GM18517 (cell line): ENCODE data around the gene TUBGCP6.
"Not testable (repeated sequence)": the region's sequence is repeated elsewhere in the genome, so short reads cannot be mapped to it uniquely, and the experiment has no call there.

Source experiments
- ATAC-seq: cut with Tn5 transposase; IDR thresholded peaks from one replicate; pipeline ENCODE4 v1.9.1; 2021; ENCODE audit warnings: mild to moderate bottlenecking, moderate library complexity; ENCODE audit not compliant: unreplicated experiment

TUBGCP6 gene

DNA sequence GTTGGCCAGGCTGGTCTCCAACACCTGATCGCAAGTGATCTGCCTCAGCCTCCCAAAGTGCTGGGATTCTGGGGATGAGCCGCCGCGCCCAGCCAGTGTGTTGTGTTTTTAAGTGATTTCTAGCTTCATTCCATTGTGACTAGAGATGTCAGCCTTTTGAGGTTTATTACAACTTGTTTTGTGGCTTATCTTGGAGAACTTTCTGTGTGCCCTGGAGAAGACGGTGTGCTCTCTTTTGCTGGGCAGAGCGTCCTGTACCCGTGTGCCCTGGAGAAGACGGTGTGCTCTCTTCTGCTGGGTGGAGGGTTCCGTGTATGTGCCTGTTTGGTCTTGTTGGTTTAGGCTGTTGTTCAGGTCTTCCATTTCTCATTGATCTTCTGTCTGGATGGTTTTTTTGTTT lies 31.6 kb downstream of the TUBGCP6 start:
- no peak for ATAC-seq

DNA sequence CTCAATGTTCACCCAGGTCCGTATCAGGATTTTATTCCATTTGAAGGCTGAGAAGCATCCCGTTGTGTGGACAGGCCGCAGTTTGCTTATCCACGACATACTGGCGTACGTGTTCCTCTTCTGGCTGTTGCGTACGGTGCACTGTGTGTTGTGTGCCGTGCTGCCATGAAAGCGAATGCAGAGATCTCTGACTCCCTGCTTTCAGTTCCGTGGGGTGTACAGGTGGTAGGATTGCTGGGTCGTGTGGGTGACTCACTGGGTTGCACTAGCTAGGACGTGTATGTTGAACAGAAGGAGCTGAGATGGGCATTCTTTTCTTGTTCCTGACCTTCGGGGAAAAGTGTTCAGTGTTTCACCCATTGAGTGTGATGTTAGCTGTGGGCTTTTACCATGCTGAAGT lies 33.7 kb downstream of the TUBGCP6 start:
- ATAC-seq, result no peak

DNA sequence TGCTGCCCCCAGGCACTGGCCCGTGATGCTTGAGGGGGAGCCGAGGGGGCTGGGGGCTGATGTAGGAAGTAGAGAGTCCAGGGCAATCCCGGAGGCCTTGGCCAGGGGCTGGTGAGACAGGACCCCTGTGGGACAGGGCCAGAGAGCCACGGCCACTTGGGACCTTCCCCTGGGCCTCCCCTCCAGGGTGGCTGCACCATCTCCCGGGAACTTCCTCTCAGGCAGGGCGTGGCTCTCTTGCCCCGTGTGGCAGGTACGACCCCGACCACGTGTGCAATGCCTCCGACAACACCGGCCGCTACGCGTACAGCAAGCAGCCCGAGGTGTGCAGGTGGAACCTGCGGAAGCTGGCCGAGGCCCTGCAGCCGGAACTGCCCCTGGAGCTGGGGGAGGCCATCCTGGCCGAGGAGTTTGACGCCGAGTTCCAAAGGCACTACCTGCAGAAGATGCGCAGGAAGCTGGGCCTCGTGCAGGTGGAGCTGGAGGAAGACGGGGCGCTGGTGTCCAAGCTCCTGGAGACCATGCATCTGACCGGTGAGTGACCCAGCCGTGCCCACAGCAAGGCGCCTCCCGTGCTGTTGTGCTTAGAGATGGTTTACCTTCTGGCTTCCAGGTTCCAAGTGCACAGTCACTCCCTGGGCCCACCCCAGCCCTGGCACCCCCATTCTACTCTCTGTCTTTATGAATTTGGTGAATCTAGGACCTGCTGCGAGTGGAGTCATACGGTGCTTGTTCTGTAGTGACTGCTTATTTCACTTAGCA lies 34.3 kb downstream of the TUBGCP6 start:
- no peak for ATAC-seq

DNA sequence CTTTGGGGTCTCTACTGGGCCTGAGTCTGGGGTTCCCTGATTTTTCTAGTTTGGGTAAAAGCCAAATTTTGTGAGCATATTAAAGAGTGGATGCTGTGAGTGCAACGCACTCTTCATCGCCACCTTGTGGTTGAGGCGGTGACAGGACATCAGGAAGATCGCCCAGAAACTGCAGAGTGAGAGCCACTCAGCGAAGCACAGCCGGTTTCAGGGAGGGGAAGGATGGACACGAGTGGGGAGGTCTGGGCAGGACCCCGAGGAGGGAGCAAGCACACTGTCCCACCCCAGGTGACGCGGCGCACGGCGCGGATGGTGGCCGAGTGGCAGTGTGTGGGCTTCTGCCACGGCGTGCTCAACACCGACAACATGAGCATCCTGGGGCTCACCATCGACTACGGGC lies 34.9 kb downstream of the TUBGCP6 start:
- no peak for ATAC-seq

DNA sequence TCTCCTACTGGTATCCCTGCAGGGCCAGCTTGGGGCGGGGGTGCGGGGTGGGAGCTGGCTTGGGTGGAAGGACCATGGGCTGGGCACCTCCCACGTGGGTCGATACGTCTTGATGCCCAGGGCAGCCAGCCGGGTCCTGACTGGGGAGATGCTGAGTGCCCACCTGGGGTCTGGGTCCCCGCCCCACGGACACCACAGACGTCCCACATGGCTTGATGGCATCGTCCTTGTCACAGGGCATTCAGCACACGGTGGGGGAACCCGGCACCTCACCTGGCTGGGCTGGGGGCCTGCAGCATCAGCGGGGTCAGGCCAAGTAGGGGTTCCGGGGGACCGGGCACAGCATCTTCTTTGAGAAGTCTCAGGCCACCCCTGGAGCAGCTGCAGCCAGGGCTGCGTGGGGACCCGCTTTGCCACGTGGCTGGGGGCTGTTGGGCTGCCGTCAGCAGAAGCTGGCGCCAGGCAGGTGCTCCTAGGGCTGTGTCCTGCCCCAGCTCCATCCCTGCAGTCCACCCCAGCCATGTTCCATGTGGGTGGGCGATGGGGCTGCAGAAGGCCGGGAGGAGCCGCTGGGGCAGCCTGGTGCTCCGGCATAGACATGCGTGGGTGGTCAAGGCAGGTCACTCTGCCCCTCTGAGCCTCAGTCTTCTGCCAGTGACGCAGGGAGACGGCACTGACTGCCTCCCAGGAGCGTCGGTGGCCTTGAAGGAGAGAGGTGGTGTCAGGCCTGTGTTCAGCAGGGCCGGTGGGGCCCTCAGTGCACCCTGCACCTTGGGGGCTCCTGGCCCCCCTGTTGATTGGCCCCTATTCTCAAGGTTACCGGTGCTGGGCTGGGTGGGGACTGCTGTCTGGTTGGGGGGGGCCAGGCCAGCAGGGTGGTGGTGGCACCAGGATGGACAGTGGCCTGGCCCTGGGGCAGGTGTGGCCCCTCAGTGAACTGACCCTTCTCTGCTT lies 35.6 kb downstream of the TUBGCP6 start:
- ATAC-seq, result no peak

DNA sequence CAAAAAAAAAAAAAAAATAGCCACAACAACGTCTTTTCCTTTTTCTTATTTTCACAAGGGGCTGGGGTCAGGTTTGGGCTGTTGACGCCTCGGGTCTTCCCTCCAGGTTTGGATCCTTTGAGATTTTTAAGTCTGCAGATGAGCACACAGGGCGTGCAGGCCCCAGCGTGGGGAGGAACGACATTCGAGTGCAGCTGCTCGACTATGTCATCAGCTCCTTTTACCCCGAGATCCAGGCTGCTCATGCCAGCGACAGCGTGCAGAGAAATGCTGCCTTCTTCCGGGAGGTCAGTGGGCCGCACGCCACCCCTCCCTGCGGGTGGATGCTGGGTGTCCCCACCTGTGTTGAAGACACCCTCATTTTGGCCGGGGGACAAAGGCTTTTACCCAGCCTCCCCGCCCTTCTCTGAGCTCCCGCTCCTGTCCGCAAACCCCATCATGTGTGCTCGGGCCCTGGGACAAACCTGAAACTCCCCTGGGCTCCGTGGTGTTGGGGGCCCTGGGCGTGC lies 36.3 kb downstream of the TUBGCP6 start:
- no peak for ATAC-seq

DNA sequence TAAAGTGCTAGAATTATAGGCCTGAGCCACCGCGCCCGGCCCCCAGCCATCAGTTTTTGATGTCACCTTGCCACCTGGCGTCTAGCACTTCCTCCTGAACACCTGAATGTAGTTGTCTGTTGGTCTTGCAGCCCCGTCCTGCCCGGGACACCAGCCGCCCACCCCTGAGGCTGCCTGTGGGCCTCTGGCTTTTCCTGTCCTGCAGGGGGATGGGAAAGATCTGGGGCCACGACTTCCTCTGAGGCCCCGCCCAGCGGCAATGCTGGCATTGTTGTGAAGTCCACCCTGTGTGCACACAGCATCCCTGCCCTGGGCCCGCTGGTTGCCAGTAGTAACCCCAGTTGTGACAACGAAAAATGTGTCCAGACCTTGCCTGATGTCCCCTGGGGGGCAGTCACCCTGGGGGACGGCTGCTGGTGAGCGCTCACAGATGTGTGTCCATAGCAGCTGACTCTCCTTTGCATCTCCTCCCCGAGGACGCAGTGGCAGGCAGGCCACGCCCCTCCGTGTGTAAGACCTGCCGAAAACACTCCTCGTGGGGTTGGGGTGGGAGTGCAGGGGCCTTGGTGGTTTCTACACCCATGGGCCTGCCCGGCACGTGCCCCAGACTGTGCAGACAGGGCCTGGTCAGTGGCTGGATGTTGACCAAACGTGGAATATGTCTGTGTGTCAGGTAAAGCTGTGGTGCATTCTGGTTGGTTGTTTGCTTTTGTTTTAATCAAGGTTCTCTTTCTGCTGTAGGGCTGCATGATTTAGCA lies 37.3 kb downstream of the TUBGCP6 start:
- ATAC-seq, result no peak

DNA sequence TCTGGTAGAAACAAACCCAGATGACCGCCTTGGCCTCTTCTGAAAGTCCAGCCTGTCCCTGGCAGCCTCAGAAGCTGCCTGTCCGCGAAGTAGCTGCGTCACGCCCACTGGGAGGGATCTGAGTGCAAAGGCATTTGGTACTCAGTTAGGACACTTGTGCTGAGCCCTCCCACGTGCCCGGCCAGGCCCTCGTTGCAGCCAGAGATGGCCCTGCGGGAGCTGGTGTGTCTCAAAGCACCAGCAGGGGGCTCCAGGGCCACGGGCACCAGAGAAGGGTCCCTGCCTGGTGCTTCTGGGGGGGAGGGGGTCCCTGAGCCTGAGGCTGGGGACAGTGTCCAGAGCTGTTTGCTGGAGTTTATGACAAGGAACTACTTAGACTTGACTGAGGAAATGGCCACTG lies 38.2 kb downstream of the TUBGCP6 start:
- no peak for ATAC-seq

DNA sequence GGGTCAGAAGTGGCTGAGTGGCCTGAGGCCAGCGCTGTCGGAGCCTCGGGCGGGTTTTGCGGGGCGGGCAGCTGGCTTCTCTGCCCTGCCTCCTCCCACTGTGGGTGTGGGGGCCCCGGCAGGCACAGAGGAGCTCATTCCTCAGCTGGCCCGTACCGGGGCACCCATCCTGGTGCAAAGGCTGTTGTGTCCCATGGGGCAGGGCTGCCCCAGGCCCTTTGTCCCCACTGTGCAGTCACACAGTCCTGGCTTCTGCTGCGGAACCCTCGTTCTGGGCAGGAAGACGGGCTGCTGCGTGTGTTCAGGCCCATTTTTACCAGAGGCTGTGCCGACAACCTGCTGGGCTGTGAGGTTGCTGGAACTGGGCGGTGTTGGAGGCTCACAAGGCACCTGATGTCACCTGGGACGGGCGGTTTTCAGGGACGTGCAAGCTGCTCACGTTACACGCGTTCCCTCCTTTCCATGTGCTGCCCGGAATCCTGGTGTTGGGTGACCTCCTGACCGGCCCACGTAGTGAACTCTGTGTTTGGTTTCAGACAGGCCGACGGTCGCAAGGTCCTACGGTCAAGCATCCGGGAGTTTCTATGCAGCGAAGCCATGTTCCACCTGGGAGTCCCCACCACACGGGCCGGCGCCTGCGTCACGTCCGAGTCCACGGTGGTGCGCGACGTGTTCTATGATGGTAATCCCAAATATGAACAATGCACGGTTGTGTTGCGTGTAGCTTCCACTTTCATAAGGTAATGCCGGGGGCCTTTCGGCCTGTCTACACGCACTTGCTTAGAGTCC lies 38.8 kb downstream of the TUBGCP6 start:
- ATAC-seq, result no peak

DNA sequence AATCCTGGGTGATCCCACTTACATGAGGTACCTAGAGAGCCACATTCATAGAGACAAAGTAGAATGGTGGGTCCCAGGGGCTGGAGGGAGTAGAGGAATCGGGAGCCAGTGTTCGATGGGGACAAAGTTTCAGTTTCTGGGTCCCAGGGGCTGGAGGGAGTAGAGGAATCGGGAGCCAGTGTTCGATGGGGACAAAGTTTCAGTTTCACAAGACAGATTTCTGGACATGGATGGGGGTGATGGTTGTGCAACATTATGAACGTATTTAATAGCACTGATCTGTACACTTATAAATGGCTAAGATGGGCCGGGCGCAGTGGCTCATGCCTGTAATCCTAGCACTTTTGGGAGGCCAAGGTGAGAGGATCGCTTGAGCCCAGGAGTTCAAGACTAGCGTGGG lies 39.8 kb downstream of the TUBGCP6 start:
- not testable (repeated sequence) for ATAC-seq

DNA sequence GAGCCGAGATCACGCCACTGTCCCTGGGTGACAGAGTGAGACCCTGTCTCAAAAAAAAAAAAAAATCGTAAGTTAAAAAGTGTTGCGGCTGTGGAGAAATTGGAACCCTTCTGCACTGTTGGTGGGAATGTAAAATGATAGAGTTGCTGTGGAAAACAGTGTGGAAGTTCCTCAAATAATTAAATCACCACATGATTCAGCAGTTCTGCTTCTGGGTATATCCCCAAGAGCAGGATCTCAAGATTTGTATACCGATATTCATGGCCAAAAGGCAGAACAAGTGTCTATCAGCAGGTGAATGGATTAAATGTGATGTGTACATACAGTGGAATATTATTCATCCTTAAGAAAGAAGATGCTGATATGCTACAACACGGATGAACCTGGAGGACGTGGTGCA lies 40.3 kb downstream of the TUBGCP6 start:
- ATAC-seq, result no peak

DNA sequence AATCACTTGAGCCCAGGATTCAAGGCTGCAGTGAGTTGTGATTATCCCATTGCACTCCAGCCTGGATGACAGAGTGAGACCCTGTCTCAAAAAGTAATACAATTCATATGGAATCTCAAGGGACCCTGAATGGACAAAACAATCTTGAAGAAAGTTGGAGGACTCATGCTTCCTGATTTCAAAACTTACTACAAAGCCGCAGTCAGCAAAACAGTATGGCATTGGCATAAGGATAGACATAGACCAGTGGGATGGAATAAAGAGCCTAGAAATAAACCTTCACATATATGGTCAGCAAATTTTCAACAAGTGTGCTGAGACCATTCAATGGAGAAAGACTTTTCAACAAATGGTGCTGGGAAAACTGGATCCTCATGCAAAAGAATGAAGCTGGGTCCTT lies 41.5 kb downstream of the TUBGCP6 start:
- no peak for ATAC-seq

DNA sequence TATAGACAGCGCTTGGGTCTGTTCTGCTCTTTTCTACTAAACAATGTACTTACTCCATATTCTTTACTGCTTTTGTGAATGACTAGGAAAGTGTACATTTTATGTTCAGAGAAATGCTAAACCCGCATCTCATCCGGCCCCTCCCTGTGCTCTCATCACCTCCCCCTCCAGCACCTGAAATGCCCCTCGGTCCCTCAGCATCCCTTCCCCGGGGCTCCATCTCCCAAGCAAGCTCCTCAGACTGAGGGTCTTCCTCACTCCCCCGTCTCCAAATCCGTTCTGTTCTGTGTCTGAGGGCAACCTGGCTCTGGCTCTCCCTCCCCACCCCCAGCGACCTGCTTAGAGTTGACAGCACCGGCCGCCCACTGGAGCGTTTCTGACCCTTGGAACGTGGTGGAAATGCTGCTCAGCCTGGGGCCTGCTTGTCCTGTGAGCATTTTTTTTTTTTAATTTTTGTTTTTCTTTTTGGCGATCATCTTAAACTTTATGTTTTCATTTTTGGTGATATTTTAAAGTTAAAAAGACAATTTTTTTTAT lies 42.6 kb downstream of the TUBGCP6 start:
- ATAC-seq, result no peak

DNA sequence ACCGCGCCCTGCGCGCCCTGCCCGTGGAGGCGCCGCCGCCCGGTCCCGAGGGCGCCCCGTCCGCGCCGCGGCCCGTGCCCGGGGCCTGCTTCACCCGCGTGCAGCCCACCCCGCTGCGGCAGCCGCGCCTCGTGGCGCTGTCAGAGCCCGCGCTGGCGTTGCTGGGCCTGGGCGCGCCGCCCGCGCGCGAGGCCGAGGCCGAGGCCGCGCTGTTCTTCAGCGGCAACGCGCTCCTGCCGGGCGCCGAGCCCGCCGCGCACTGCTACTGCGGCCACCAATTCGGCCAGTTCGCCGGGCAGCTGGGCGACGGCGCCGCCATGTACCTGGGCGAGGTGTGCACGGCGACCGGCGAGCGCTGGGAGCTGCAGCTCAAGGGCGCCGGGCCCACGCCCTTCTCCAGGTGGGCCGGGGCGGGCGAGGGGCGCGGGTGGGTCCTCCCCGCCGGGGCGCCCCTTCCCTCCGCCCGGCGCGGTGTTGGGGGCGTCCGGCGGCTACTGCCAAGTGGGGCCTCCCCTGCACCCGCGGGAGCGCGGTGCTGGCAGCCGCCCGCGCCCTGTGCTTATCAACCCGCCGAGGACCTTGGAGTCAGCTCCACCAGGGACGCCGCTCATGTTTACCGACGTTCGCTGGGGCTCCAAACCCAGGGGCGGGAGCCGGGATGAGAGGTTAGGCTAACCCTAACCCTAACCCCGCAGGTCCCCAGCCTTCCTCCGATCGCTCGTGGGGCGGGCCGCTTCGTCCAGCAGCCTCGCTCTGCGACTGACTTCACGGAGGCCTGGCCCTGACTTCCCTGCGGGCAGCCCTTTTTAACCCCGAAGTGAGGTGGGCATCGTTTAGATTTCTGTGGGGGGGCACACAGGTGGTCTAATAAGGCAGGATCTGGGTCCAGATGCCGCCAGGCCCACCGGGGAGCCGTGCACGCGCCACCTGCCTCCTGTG lies 43.4 kb downstream of the TUBGCP6 start:
- peak; percentile 24 for ATAC-seq

DNA sequence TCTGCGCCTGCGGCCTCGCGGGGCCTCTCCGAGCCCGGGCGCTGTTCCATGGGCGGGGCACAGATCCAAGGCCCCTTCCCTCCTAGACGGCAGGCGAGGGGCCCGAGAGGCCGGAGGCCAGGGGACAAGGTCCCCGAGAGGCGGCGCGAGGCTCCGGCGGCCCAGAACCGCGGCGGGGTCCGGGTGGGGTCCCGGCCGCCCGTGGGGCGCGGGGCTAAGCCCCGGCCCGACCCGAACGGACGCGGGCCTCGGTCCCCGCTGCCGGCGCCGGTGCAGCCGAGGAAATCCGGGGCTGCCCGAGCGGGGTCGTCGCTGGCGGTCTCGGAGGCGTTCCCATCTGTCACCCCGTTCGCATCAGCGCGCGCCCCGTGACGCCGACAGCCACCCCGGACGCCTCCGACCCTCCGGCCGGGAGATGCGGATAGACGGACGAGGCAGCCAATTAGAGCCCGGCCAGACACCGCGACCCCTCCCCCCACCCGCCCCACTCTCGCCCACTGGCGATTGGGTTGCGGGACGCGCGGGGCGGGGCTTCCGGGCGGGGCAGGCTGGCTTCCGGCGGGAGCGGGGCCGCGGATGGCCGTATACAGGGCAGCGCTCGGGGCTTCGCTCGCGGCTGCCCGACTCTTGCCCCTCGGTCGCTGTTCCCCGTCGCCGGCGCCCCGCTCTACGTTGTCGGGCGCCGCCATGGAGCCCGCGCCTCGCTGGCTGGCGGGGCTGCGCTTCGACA lies 44.2 kb downstream of the TUBGCP6 start, which contains the start of gene SELENOO:
Gene SELENOO (plus strand): TSS at position 551 of the 730 bp plus-strand sequence. CDS start 26 bp downstream, at position 577.
- peak; percentile 63 for ATAC-seq

DNA sequence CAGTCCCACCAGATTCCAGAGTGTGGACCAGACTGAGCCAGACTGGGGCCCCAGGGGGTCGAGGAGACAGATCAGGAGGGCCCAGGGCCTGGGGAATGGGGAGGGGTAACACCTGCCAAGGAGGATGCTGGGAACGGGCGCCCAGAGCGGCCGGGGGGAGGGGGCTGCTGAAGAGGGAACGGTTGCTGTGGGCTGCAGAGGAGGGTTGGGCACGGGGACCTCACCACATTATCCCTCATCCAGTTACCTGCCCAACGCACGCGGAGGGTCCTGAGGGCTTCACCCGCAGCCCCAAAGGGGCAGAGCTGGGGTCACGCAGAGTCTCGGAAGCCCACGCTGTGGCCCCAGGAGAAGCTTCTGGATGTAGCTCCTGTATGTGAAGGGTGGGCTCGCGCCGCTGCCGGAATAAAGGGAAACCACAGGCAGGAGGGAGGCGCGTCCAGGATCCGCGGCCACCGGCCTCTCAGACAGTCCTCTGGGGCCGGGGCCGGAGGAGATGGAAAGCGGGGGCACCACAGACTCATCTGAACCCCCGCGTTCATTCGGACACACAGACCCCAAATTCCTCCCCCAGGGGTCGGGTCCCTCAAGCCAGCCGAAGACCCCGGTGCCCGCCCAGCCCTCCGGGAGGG lies 44.9 kb downstream of the TUBGCP6 start:
- no peak for ATAC-seq

DNA sequence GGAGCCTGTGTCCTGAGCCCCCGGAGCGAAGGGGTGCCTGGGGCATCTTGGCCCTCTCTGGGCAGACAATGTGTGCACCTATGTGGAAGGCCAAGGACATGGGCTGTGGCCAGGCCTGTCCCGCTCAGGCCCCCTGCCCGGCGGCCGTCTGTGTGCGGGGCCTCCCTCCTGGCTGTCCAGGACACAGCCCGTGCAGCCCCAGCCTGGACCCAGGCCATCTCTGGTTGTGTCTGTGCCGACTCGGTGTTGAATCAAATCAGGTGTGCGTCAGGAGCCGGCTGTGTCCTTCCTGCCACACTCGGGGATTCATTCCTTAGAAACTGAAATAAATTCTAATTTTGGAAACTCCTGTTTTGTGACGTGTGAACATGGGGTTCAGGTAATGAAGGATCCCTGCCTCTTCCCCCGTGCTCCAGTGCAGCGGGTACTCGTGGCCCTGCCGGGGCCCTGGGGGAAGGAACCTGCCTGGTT lies 45.5 kb downstream of the TUBGCP6 start:
- no peak for ATAC-seq

DNA sequence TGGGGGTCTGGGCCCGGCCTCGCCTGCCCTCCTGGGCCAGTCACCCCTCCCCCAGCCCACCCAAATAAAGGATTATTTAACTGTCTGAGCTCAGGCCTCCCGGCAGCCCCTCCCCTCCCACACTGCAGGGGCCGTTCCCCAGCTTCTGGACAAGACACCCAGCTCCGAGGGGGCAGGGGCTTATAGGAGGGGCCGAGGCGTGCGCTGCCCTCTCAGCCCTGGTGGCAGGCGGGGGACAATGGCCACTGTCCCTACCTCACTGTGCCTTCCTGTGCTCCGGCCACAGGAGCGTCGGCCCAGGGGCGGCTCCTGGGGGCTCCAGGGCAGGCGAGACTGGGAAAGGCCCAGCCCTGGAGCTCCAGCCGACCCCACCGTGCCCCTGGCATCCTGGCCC lies 46.2 kb downstream of the TUBGCP6 start:
- no peak for ATAC-seq
